ENCODE results near the gene STARD3NL. TPM values are rescaled to one million over a fixed set of nuclear protein-coding genes. Genes with fewer than 3 reads are reported as not detected.

STARD3NL gene
- total RNA-seq, 4 donors from 2014 or later, result 2.6 to 41.4 (median 28.6) TPM

Small RNA genes within 50 kb of the gene (small RNA-seq; reads per million reads assigned to genes)
- gene TRGJ1, result 0 reads per million in 4 donors
- 0 reads per million in 4 donors for gene TRGJ2
- 0 reads per million in 4 donors for gene TRGJP
- gene TRGJP1, result 0 reads per million in 4 donors
- 0 reads per million in 4 donors for gene TRGJP2

Measured in transverse colon (tissue), 4 donors.